Astrocyte of the spinal cord (primary cell): ENCODE results near the gene BCORL1.

ENCODE experiments used
- DNase-seq: peaks from one replicate; pipeline ENCODE4 v3.0.0; 2011; ENCODE audit warnings: low read depth, low spot score
- H3K4me3 ChIP-seq: 2 replicates; pipeline ENCODE4 v1.5.1; 2011; ENCODE audit warnings: low read depth, mild to moderate bottlenecking, low read length, moderate library complexity
- in situ Hi-C: cut with HindIII; loops from 2 replicates; pipeline ENCODE4 v1.10.0; 2017; ENCODE audit warnings: low sequenced_read_pairs
- TF ChIP-seq, protein P1 (sequence below): IDR thresholded peaks from 2 replicates; pipeline ENCODE4 v1.5.1; 2012; ENCODE audit warnings: low read depth, mild to moderate bottlenecking, low read length, inconsistent platforms

Gene BCORL1

DNA sequence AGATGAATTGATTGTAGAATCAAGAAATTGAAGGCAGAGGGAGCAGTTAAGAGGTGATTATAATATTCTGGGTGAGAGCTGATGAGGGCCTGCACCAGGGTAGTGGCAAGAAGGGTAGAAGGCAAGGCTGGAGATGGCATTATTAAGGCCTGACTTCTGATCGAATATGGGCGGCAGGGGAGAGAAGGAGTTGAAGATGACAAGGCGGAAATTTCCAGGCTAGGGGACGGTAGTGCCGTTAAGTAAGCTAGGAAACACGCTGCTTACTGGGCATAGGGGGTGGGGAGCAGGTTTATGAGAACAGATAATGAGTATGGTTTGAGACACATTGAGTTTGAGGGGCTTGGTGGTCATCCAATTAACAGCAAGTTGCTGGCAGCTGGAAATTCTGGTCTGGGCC lies 19.5 kb downstream of the BCORL1 start:
- in situ Hi-C loops = no loop called here
- no peak for DNase-seq
- TF ChIP-seq, protein P1, sequence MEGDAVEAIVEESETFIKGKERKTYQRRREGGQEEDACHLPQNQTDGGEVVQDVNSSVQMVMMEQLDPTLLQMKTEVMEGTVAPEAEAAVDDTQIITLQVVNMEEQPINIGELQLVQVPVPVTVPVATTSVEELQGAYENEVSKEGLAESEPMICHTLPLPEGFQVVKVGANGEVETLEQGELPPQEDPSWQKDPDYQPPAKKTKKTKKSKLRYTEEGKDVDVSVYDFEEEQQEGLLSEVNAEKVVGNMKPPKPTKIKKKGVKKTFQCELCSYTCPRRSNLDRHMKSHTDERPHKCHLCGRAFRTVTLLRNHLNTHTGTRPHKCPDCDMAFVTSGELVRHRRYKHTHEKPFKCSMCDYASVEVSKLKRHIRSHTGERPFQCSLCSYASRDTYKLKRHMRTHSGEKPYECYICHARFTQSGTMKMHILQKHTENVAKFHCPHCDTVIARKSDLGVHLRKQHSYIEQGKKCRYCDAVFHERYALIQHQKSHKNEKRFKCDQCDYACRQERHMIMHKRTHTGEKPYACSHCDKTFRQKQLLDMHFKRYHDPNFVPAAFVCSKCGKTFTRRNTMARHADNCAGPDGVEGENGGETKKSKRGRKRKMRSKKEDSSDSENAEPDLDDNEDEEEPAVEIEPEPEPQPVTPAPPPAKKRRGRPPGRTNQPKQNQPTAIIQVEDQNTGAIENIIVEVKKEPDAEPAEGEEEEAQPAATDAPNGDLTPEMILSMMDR = no peak

DNA sequence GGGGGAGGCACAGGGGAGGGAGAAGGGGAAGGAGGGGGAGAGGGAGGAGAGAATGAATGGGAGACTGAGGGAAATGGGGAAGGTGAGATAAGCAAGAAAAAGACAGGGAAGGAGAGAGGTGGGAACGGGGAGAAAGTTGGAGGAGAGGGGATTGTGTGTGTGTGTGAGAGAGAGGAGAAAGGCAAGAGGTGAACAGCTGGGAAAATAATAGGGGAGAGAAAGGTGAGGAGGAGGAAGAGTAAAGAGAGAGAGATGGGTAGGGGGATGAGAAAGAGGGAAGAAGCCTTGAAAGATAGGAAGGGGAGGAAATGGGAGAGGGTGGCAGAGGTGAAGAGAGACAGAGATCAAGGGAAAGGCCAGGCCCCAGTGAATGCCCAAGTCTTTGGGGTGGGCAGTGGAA lies 20.1 kb downstream of the BCORL1 start:
- in situ Hi-C loops = no loop called here
- TF ChIP-seq, protein P1 = no peak
- no peak for DNase-seq
- no peak overlapping the region for H3K4me3 ChIP-seq

More for the DNA sequence above, 19.5 kb downstream of the BCORL1 start:
- H3K4me3 ChIP-seq = no peak overlapping the region

DNA sequence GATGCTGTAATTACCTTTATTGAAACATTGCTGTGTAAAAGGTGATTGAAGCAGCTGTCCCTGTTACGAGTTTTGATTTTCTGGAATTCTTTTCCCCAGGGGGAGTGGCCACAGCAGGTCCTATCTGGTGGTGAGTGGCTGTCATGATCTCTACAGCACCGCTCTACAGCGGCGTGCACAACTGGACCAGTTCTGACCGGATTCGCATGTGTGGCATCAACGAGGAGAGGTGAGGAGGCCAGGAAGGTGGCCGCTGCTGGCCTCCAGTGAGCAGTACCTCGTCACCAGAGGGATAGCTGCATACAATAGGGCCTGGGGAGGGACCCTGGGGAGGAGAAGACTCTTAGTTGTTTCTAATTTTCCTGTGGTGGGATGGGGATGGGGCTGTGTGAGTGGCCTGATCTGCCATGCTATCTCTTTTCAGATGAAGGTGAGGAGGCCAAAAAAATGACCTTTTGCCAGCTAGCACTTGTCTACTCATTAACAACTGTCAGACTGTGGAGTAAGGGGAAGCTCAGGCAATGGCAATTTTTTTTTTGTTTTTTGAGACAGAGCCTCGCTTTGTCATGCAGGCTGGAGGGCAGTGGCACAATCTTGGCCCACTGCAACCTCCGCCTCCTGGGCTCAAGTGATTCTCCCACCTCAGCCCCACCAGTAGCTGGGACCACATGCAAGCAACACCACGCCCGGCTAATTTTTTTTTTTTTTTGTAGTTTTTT lies 22.8 kb downstream of the BCORL1 start:
- H3K4me3 ChIP-seq = no peak overlapping the region
- TF ChIP-seq, protein P1 = no peak
- in situ Hi-C loops = no loop called here
- no peak for DNase-seq

DNA sequence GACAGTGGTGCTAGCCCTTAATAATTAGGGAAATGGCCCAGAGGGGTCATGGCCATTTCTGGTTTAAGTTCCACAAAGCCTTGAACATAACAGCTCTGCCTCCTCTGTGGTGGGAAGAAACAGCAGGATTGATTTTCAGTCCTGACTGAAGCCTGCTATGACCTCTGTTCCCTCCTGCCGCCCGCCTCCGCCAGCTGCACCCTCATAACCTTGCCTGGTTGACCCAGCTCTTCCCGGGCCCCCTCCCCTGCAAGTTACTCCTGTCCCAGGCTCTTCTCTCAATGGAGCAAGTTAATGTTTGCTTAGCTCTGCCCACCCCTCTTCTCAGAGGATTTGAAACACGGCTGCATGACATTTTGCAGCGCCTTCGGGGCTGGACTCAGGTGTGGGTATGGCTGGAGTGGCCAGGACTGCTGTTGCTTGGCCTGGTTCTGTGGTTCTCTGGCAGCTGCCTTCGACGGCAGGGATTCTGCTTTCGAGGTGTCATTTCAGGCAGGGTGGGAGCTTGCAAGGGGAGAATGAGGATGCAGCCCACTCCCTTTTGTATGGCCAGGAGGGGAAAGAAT lies 27.3 kb downstream of the BCORL1 start:
- no peak for DNase-seq
- no peak overlapping the region for H3K4me3 ChIP-seq
- TF ChIP-seq, protein P1 = no peak
- in situ Hi-C loops = no loop called here

DNA sequence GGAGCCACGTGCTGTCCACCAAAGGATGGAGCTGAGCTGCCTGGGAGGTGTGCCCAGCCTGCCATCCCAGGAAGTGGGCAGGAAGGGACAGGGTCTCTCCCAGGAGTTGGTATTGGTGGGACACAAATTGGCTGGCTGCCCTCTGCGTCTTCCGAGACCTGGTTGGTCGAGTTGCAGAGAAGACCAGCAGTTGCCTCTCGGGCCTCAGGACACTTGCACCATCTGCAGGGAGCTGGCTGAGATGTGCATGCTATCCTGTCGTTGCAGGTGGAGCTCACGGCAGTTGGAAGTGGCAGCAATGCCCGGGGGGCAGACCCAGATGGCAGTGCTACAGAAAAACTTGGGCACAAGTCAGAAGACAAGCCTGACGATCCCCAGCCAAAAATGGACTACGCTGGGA lies 30.2 kb downstream of the BCORL1 start:
- DNase-seq = no peak
- TF ChIP-seq, protein P1 = no peak
- in situ Hi-C loops = no loop called here
- no peak overlapping the region for H3K4me3 ChIP-seq

DNA sequence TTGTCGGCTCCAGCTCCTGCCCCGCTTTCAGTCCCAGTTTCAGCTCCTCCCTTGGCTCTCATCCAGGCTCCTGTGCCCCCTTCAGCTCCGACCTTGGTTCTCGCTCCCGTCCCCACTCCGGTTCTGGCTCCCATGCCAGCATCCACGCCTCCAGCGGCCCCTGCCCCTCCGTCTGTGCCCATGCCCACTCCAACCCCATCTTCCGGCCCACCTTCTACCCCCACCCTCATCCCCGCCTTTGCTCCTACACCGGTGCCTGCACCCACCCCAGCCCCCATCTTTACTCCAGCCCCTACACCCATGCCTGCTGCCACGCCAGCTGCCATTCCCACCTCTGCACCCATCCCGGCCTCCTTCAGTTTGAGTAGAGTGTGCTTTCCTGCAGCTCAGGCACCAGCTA lies 31.2 kb downstream of the BCORL1 start:
- DNase-seq = no peak
- no peak overlapping the region for H3K4me3 ChIP-seq
- TF ChIP-seq, protein P1 = no peak
- in situ Hi-C loops = no loop called here
